Activated CD8-positive, alpha-beta memory T cell treated with anti-CD3 and anti-CD28 coated beads, Interleukin-2, amount 50 U/mL, for 4 hours (primary cell): ENCODE data around the gene NAA40.

Experiments used
- DNase-seq: peaks from one replicate; pipeline ENCODE4 v3.0.0-alpha.2; 2020

The NAA40 gene

GRCh38 chr11:63993100-63993499 is 54.3 kb downstream of the NAA40 start:
- no peak for DNase-seq

GRCh38 chr11:63993993-63994392 is 55.2 kb downstream of the NAA40 start:
- no peak for DNase-seq

- no peak for DNase-seq
These were observed 57.7 kb downstream of the NAA40 start for GRCh38 chr11:63996512-63996911.

GRCh38 chr11:63997104-63997700 is 58.4 kb downstream of the NAA40 start:
- DNase-seq, result no peak

GRCh38 chr11:63997801-63998337 is 59.1 kb downstream of the NAA40 start:
- DNase-seq, result no peak

- DNase-seq, result no peak
These were observed 60.0 kb downstream of the NAA40 start for GRCh38 chr11:63998558-63999348.

- DNase-seq, result peak; percentile 71
These were observed 60.7 kb downstream of the NAA40 start for GRCh38 chr11:63999349-64000025.

- DNase-seq, result peak; percentile 73
These were observed 61.4 kb downstream of the NAA40 start for GRCh38 chr11:64000026-64000739.

- no peak for DNase-seq
These were observed 62.1 kb downstream of the NAA40 start for GRCh38 chr11:64000740-64001483.

GRCh38 chr11:64001484-64002420 is 63.0 kb downstream of the NAA40 start:
- DNase-seq, result no peak

GRCh38 chr11:64003807-64004589 is 65.2 kb downstream of the NAA40 start:
- no peak for DNase-seq

- no peak for DNase-seq
These were observed 65.8 kb downstream of the NAA40 start for GRCh38 chr11:64004590-64004984.

GRCh38 chr11:64005691-64006090 is 66.9 kb downstream of the NAA40 start:
- DNase-seq, result no peak

- DNase-seq, result no peak
These were observed 67.6 kb downstream of the NAA40 start for GRCh38 chr11:64006398-64006797.
